Transverse colon (tissue), 4 donors: ENCODE measurements around the gene BTRC. TPM values are rescaled to one million over a fixed set of nuclear protein-coding genes. Genes with fewer than 3 reads are reported as not detected.
A peak's percentile ranks its signal among the peaks of the same experiment; 100 is the strongest.

Experiments used
- DNase-seq: peaks from one replicate; pipeline ENCODE4 v3.0.0-alpha.2; 2019
- H3K27ac ChIP-seq, 4 donors: fragments of 200-600 bp; sonication (generic); 2 replicates each; pipeline ENCODE4 v1.5.1; 2016 to 2018; ENCODE audit warnings: inconsistent platforms in 4 of 4
- H3K27me3 ChIP-seq: fragments of 200-600 bp; sonication (generic); 2 replicates; pipeline ENCODE4 v1.5.1; 2017; ENCODE audit warnings: inconsistent platforms
- H3K36me3 ChIP-seq, 4 donors: fragments of 200-600 bp; sonication (generic); 2 replicates each; pipeline ENCODE4 v1.5.1; 2017 to 2019; ENCODE audit warnings: inconsistent platforms in 4 of 4
- H3K4me1 ChIP-seq, 4 donors: fragments of 200-600 bp; sonication (generic); 2 replicates each; pipeline ENCODE4 v1.5.1; 2017 to 2020; ENCODE audit warnings: inconsistent platforms in 4 of 4
- H3K4me3 ChIP-seq, 4 donors: fragments of 200-600 bp; sonication (generic); 1 replicate in 1 of 4; 2 replicates in 3 of 4; pipeline versions ENCODE4 v1.5.1 to v1.6.1; 2017 to 2019; ENCODE audit warnings: inconsistent platforms in 4 of 4
- H3K9me3 ChIP-seq, 2 donors: fragments of 200-600 bp; sonication (generic); 2 replicates each; pipeline ENCODE4 v1.5.1; 2017 to 2019; ENCODE audit warnings: inconsistent platforms in 2 of 2
- EP300 ChIP-seq: sonication (generic); formaldehyde crosslinking; IDR thresholded peaks from one replicate; pipeline ENCODE4 v1.6.1; 2017; ENCODE audit warnings: antibody characterized with exemption, low read depth
- POLR2A ChIP-seq: fragments of 450-650 bp; IDR thresholded peaks from one replicate; pipeline ENCODE4 v1.6.1; 2016; ENCODE audit warnings: antibody characterized with exemption, mild to moderate bottlenecking, moderate library complexity
- POLR2AphosphoS5 ChIP-seq, 3 donors: sonication (generic); formaldehyde crosslinking; IDR thresholded peaks; one replicate each; pipeline ENCODE4 v1.6.1; 2016; ENCODE audit warnings: antibody characterized with exemption in 3 of 3
- WGBS, 2 donors: methylation state at CpG; one replicate each; pipeline ENCODE4 v1.1.5; 2018; ENCODE audit warnings: low coverage in 1 of 2; 5-methylcytosine and 5-hydroxymethylcytosine counted together
- in situ Hi-C, 4 donors: fragments of 200-750 bp; cut with MboI; loops; one replicate each; pipeline versions ENCODE4 v1.15.0 to v1.15.1; 2017; ENCODE audit warnings: low sequenced_read_pairs in 3 of 4, low pct_ligation_motif_present in 1 of 4, low pct_unique_long_range_greater_than_20kb in 1 of 4
- intact Hi-C: fragments of 100-400 bp; cut with DNase I; formaldehyde crosslinking; loops from one replicate; pipeline ENCODE4 v1.15.1; 2023; ENCODE audit warnings: low total_unique reads
- total RNA-seq, 4 donors: library from RNA; depleted of rRNA; stranded (reverse); fragments of >200 nt; gene quantifications; one replicate each; pipeline ENCODE4 v1.1.0, GENCODE V29; 2016
- TF ChIP-seq, protein P1 (sequence below), 5 experiments: fragments of 200-600 bp in 3 of 5; fragments of 450-650 bp in 2 of 5; sonication (generic) in 3 of 5; IDR thresholded peaks; 1 replicate in 2 of 5; 2 replicates in 3 of 5; pipeline ENCODE4 v1.5.1; 2016 to 2017; ENCODE audit warnings: antibody characterized with exemption in 5 of 5, inconsistent platforms in 3 of 5, mild to moderate bottlenecking in 2 of 5, moderate library complexity in 1 of 5

BTRC gene
- total RNA-seq, 4 donors from 2014 or later: 8.6 to 195 (median 32.0) TPM

DNA sequence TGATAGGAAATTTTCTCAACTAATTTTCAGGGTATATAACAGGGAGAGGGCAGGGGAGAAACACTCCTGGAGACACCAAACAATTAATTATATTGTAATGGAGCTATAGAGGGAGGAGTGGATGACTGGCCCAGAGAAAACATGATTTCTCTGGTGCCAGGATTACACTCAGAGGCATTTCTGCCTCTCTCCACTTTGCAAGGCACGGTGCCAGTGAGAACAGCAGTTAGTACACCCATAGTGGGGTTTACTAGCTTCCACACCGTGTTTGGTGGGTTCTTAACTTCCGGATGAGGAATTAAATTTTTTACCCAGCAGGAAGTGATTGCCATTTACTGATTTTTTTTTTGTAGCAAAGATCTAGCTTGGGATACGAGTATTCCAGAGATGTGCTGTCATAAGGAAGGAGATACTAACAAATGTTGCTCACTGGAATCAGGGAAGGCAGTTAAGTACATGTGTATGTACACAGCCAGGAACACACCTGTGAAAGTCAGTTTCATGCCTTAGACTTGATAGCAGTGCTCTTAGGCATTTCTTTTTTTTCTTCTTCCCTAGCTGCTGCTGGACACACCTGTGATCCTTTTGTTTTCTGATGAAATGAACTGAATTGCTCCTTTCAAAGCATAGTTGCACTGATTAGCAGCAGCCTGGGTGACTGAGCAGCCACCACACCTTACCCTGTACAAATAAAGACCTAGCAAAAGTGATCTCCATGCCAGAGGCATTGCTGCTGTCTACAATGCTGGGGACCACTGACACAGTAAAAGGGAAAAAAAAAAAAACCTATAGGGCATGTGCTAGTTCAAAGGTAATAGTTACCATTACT, 176.0 kb downstream of the BTRC start:
- Histone ChIP-seq H3K4me3 (no peak overlapping the region), H3K36me3 (peaks cover 0 to 12% (median 0%) of the 10 kb centered on the region in 4 donors), H3K4me1 (peaks cover 0 to 7% (median 0%) of the 10 kb centered on the region in 4 donors), H3K27ac (no peak overlapping the region), H3K27me3 (no peaks in the 10 kb centered on the region), H3K9me3 (no peaks in the 10 kb centered on the region)
- intact Hi-C loops: no loop called here
- in situ Hi-C loops: no loop called here
- no peak for TF ChIP-seq POLR2A
- TF ChIP-seq, protein P1, sequence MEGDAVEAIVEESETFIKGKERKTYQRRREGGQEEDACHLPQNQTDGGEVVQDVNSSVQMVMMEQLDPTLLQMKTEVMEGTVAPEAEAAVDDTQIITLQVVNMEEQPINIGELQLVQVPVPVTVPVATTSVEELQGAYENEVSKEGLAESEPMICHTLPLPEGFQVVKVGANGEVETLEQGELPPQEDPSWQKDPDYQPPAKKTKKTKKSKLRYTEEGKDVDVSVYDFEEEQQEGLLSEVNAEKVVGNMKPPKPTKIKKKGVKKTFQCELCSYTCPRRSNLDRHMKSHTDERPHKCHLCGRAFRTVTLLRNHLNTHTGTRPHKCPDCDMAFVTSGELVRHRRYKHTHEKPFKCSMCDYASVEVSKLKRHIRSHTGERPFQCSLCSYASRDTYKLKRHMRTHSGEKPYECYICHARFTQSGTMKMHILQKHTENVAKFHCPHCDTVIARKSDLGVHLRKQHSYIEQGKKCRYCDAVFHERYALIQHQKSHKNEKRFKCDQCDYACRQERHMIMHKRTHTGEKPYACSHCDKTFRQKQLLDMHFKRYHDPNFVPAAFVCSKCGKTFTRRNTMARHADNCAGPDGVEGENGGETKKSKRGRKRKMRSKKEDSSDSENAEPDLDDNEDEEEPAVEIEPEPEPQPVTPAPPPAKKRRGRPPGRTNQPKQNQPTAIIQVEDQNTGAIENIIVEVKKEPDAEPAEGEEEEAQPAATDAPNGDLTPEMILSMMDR (IDR thresholded peaks at IDR 0.05): no peak
- no peak for TF ChIP-seq EP300
- TF ChIP-seq POLR2AphosphoS5 (IDR thresholded peaks at IDR 0.05): no peak
- no peak for DNase-seq
- 37 to 40% methylated on average over 1 to 4 of the region's 4 CpGs for WGBS, 2 donors

DNA sequence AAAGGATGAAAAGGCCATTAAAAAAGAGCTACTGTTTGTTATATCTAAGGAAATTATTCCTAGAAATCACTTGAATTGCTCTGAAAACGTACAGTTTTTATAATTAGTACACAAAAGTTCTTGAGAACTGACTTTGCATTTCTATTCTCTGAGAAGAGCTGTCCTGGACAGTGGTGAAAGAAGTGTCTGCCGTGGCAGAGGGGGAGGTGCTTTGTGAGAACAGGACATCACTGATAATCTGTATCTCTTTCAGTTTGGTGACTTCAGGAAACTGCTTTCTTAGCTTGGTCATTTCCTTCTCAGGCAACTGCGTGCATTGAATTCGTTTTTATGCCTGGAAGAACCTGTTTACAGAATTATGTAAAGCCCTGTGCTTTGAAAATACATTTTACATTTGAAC, 182.0 kb downstream of the BTRC start:
- TF ChIP-seq, protein P1 (IDR thresholded peaks at IDR 0.05): no peak
- TF ChIP-seq POLR2A: no peak
- Histone ChIP-seq H3K9me3 (no peaks in the 10 kb centered on the region), H3K4me1 (no peaks in the 10 kb centered on the region), H3K36me3 (peaks cover 0 to 25% (median 0%) of the 10 kb centered on the region in 4 donors), H3K4me3 (no peak overlapping the region), H3K27me3 (no peaks in the 10 kb centered on the region), H3K27ac (no peak overlapping the region)
- 63 to 67% methylated on average over 4 of the region's 4 CpGs for WGBS, 2 donors
- no peak for DNase-seq
- intact Hi-C loops (no loop called here), in situ Hi-C loops (no loop called here)

DNA sequence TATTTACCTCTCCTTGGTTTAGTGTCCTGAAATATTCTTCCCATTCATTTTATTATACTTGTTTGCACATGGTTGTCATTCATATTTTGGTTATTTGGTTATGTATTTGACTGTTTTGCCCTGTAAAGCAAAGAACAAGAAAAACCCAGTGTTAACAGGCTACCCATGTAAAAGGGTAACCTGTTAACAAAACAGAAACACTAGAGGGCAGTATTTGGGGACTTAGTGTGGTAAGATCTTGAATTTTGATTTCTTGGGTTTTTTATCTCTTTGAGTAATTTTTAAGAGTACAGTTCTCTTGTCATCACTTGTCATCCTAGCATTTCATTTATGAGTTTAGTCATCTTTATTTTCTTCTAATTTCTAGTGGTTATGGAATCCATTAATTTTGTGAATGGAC, 182.8 kb downstream of the BTRC start:
- no peak for DNase-seq

DNA sequence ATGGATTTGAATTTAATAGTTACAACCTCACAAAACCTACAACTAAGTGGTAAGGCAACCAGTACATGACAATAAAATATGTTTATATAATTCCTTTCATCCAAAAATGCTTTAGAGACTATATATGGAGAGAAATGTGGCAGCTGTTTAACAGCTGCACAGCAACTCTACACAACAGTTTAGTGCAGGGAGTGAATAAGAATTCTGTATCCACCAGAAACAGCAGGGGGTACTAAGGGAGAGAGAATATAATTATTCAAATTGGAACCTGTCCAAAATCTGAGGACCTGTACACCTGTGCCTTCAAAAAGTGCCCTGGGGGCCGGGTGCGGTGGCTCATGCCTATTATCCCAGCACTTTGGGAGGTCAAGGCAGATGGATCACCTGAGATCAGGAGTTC, 184.5 kb downstream of the BTRC start:
- Histone ChIP-seq H3K27me3 (no peaks in the 10 kb centered on the region), H3K9me3 (no peaks in the 10 kb centered on the region), H3K27ac (no peak overlapping the region), H3K36me3 (peaks cover 0 to 18% (median 0%) of the 10 kb centered on the region in 4 donors), H3K4me1 (no peaks in the 10 kb centered on the region), H3K4me3 (no peak overlapping the region)
- 91% methylated on average over 2 of the region's 2 CpGs; no CpG with 5 or more reads in 1 of the 2 donors for WGBS, 2 donors
- intact Hi-C loops (no loop called here), in situ Hi-C loops (no loop called here)
- no peak for TF ChIP-seq POLR2A
- no peak for TF ChIP-seq EP300
- TF ChIP-seq, protein P1 (IDR thresholded peaks at IDR 0.05): no peak
- TF ChIP-seq POLR2AphosphoS5 (IDR thresholded peaks at IDR 0.05): no peak
- no peak for DNase-seq

More for the DNA sequence above, 182.8 kb downstream of the BTRC start:
- Histone ChIP-seq H3K36me3 (peaks cover 0 to 25% (median 0%) of the 10 kb centered on the region in 4 donors), H3K27ac (no peak overlapping the region), H3K4me1 (no peaks in the 10 kb centered on the region), H3K9me3 (no peaks in the 10 kb centered on the region), H3K27me3 (no peaks in the 10 kb centered on the region), H3K4me3 (no peak overlapping the region)
- intact Hi-C loops (no loop called here), in situ Hi-C loops (no loop called here)
- TF ChIP-seq, protein P1 (IDR thresholded peaks at IDR 0.05): peak; percentile 17 to 45 (median 21)
- TF ChIP-seq EP300: no peak
